Measurements from ENCODE around the gene CCT6A. TPM values are rescaled to one million over a fixed set of nuclear protein-coding genes. Genes with fewer than 3 reads are reported as not detected.
"Not testable (repeated sequence)": the region's sequence is repeated elsewhere in the genome, so short reads cannot be mapped to it uniquely, and the experiment has no call there.

The CCT6A gene
- polyA plus RNA-seq, 2 of the 4 experiments (the other 2 are of a cell fraction), result 334 to 520 TPM

GRCh38 chr7:56107954-56108258 is 56.3 kb downstream of the CCT6A start:
- Histone ChIP-seq H3K4me3 (no peak overlapping the region), H3K4me1 (peaks cover 5% of the 10 kb centered on the region; the same call in 2 of the 3 replicates), H3K27ac (no peak overlapping the region), H3K9me3 (peaks cover 8% of the 10 kb centered on the region; the same call in 2 of the 3 replicates), H3K4me2 (no peak overlapping the region)
- WGBS (ENCODE audit: missing lambda C conversion rate), result 90% methylated on average over 1 of the region's 1 CpG
- FAIRE-seq (no peak), ATAC-seq (no peak), DNase-seq (ENCODE audit: low read depth in 1 of 2, low spot score in 1 of 2) (no peak)
- ChIA-PET CTCF (no interaction called here), POLR2A (no interaction called here)
- TF ChIP-seq JUNB (IDR thresholded peaks at IDR 0.05) (no peak), HOXA7 (CRISPR knock-in tag; IDR thresholded peaks at IDR 0.05) (no peak), CTCF (IDR thresholded peaks at IDR 0.05) (no peak), RAD21 (conservative IDR thresholded peaks at IDR 0.05 in 1 of 2, IDR thresholded peaks at IDR 0.05 in 1 of 2) (no peak), EHF (CRISPR knock-in tag; IDR thresholded peaks at IDR 0.05) (no peak), NFE2L2 (conservative IDR thresholded peaks at IDR 0.05; ENCODE audit: low read length) (no peak), RNF2 (IDR thresholded peaks at IDR 0.05; ENCODE audit: borderline replicate concordance, low read depth) (no peak), EP300 (IDR thresholded peaks at IDR 0.05) (no peak), MAZ (IDR thresholded peaks at IDR 0.05; ENCODE audit: borderline replicate concordance, low read depth, low read length) (no peak), EHMT2 (IDR thresholded peaks at IDR 0.05; ENCODE audit: low read depth) (no peak), ATOH8 (CRISPR knock-in tag; IDR thresholded peaks at IDR 0.05; ENCODE audit: low read depth) (no peak), POLR2AphosphoS2 (conservative IDR thresholded peaks at IDR 0.05; ENCODE audit: low read length) (no peak), PBX3 (IDR thresholded peaks at IDR 0.05) (no peak), NR3C1 (IDR thresholded peaks at IDR 0.05) (no peak), ZFP36 (IDR thresholded peaks at IDR 0.05; ENCODE audit: borderline replicate concordance, partially characterized antibody) (no peak), BCL3 (IDR thresholded peaks at IDR 0.05) (no peak), MAX (IDR thresholded peaks at IDR 0.05) (no peak), RFX5 (IDR thresholded peaks at IDR 0.05) (no peak)

- 25% methylated on average over 1 of the region's 1 CpG for WGBS (ENCODE audit: missing lambda C conversion rate)
- CTCF ChIA-PET, result no interaction called here
- Histone ChIP-seq H3K4me2 (no peak overlapping the region), H3K9me3 (peaks cover 8% of the 10 kb centered on the region; the same call in 2 of the 3 replicates), H3K4me1 (no peaks in the 10 kb centered on the region), H3K4me3 (no peak overlapping the region), H3K27ac (no peak overlapping the region)
- TF ChIP-seq EHF (CRISPR knock-in tag; IDR thresholded peaks at IDR 0.05) (no peak), ZFP36 (IDR thresholded peaks at IDR 0.05; ENCODE audit: borderline replicate concordance, partially characterized antibody) (no peak), PBX3 (IDR thresholded peaks at IDR 0.05) (no peak), PHF8 (IDR thresholded peaks at IDR 0.05; ENCODE audit: borderline replicate concordance, low read depth) (no peak), RNF2 (IDR thresholded peaks at IDR 0.05; ENCODE audit: borderline replicate concordance, low read depth) (no peak), HOXA7 (CRISPR knock-in tag; IDR thresholded peaks at IDR 0.05) (no peak), CHD4 (IDR thresholded peaks at IDR 0.05; ENCODE audit: borderline replicate concordance) (no peak), CBX8 (IDR thresholded peaks at IDR 0.05) (no peak), SMC3 (IDR thresholded peaks at IDR 0.05) (no peak)
- POLR2A ChIA-PET, result no interaction called here
- DNase-seq (ENCODE audit: low read depth in 1 of 2, low spot score in 1 of 2) (no peak), ATAC-seq (no peak), FAIRE-seq (no peak)
These were observed 59.0 kb downstream of the CCT6A start for GRCh38 chr7:56110611-56111010.

- POLR2A ChIA-PET, result not testable (repeated sequence)
- WGBS (ENCODE audit: missing lambda C conversion rate), result 26% methylated on average over 3 of the region's 3 CpGs
These were observed 60.7 kb downstream of the CCT6A start for GRCh38 chr7:56112244-56112643.

More at GRCh38 chr7:56112244-56112643, 60.7 kb downstream of the CCT6A start:
- ATAC-seq; H3K27ac ChIP-seq; DNase-seq (ENCODE audit: low read depth in 1 of 2, low spot score in 1 of 2); CTCF ChIA-PET; H3K9me3 ChIP-seq; FAIRE-seq; H3K4me2 ChIP-seq; H3K4me1 ChIP-seq; H3K4me3 ChIP-seq: not testable (repeated sequence)
